A673 (cell line): Measurements from ENCODE around the gene NCKAP5. TPM values are rescaled to one million over a fixed set of nuclear protein-coding genes. Genes with fewer than 3 reads are reported as not detected.

Source experiments
- BruUV-seq: library from RNA; stranded (reverse); fragments of 400-500 nt; replicated peaks from 2 replicates; lab custom pipeline; 2021; lab: Mats Ljungman, UMichigan
- CTCF ChIA-PET: fragments of 300-600 bp; sonication (Branson Sonifier 250); formaldehyde crosslinking; loops from one replicate; lab custom pipeline; 2022; ENCODE audit warnings: antibody characterized with exemption; lab: Charles Lee
- POLR2A ChIA-PET: fragments of 300-600 bp; sonication (Branson Sonifier 250); formaldehyde crosslinking; loops from one replicate; lab custom pipeline; 2022; ENCODE audit warnings: antibody characterized with exemption; ENCODE audit not compliant: low non-redundant PET; lab: Charles Lee
- DNase-seq: peaks from one replicate; pipeline ENCODE4 v3.0.0-alpha.2; 2015; ENCODE audit warnings: low spot score
- H3K27ac ChIP-seq: fragments of 200-600 bp; sonication (generic); 2 replicates; pipeline ENCODE4 v1.5.1; 2016; ENCODE audit warnings: mixed run types, low read depth, mild to moderate bottlenecking, mixed read lengths, antibody characterized with exemption, low read length; ENCODE audit not compliant: poor library complexity, severe bottlenecking
- H3K27me3 ChIP-seq: fragments of 200-600 bp; sonication (generic); replicated peaks from 2 replicates; pipeline ENCODE4 v1.6.1; 2017; ENCODE audit warnings: mixed run types, low read depth, mild to moderate bottlenecking, mixed read lengths, antibody characterized with exemption, low read length; ENCODE audit not compliant: insufficient read depth, poor library complexity
- H3K36me3 ChIP-seq: fragments of 200-600 bp; sonication (generic); 2 replicates; pipeline ENCODE4 v1.6.1; 2016; ENCODE audit warnings: mixed run types, mild to moderate bottlenecking, mixed read lengths, antibody characterized with exemption, low read length; ENCODE audit not compliant: insufficient read depth, poor library complexity, severe bottlenecking
- H3K4me1 ChIP-seq: fragments of 200-600 bp; sonication (generic); 2 replicates; pipeline ENCODE4 v1.6.1; 2017; ENCODE audit warnings: mixed run types, mild to moderate bottlenecking, mixed read lengths, antibody characterized with exemption, low read length; ENCODE audit not compliant: insufficient read depth, poor library complexity, severe bottlenecking
- H3K4me3 ChIP-seq: fragments of 200-600 bp; sonication (generic); 2 replicates; pipeline ENCODE4 v1.5.1; 2016; ENCODE audit warnings: low read depth, mixed run types, mild to moderate bottlenecking, mixed read lengths, low read length; ENCODE audit not compliant: poor library complexity, severe bottlenecking
- H3K9me3 ChIP-seq: fragments of 200-600 bp; sonication (generic); 2 replicates; pipeline ENCODE4 v1.6.1; 2016; ENCODE audit warnings: mixed run types, low read depth, mild to moderate bottlenecking, mixed read lengths, antibody characterized with exemption, low read length; ENCODE audit not compliant: poor library complexity, severe bottlenecking
- EZH2 ChIP-seq: fragments of 200-600 bp; sonication (generic); IDR thresholded peaks from 2 replicates; pipeline ENCODE4 v1.6.1; 2017; ENCODE audit warnings: borderline replicate concordance, low read depth, mild to moderate bottlenecking, mixed read lengths, antibody characterized with exemption, low read length; ENCODE audit not compliant: poor library complexity, severe bottlenecking
- intact Hi-C: fragments of 100-400 bp; cut with micrococcal nuclease; formaldehyde crosslinking; loops from one replicate; pipeline ENCODE4 v1.10.0; 2022; ENCODE audit not compliant: unreplicated experiment
- total RNA-seq: library from RNA; stranded (reverse); gene quantifications from 2 replicates; pipeline ENCODE4 v1.2.3, GENCODE V29; 2021
- TF ChIP-seq, protein P1 (sequence below): fragments of 300-800, 200-600 bp; sonication (generic); conservative IDR thresholded peaks from 2 replicates; pipeline ENCODE4 v1.5.1; 2017; ENCODE audit warnings: low read depth, mild to moderate bottlenecking, antibody characterized with exemption, low read length, moderate library complexity, mixed read lengths

NCKAP5 gene
- total RNA-seq, 1 experiment from 2014 or later, result 26.6 TPM

- CTCF ChIA-PET, result no interaction called here
These were observed 486.2 kb downstream of the NCKAP5 start for GRCh38 chr2:133082034-133082433.

GRCh38 chr2:133080822-133081221, 487.4 kb downstream of the NCKAP5 start:
- Histone ChIP-seq H3K36me3 (no peaks in the 10 kb centered on the region), H3K4me1 (no peaks in the 10 kb centered on the region), H3K4me3 (no peak overlapping the region), H3K27me3 (no peaks in the 10 kb centered on the region), H3K9me3 (no peaks in the 10 kb centered on the region), H3K27ac (no peak overlapping the region)
- ChIA-PET CTCF (no interaction called here), POLR2A (no interaction called here)
- TF ChIP-seq, protein P1, sequence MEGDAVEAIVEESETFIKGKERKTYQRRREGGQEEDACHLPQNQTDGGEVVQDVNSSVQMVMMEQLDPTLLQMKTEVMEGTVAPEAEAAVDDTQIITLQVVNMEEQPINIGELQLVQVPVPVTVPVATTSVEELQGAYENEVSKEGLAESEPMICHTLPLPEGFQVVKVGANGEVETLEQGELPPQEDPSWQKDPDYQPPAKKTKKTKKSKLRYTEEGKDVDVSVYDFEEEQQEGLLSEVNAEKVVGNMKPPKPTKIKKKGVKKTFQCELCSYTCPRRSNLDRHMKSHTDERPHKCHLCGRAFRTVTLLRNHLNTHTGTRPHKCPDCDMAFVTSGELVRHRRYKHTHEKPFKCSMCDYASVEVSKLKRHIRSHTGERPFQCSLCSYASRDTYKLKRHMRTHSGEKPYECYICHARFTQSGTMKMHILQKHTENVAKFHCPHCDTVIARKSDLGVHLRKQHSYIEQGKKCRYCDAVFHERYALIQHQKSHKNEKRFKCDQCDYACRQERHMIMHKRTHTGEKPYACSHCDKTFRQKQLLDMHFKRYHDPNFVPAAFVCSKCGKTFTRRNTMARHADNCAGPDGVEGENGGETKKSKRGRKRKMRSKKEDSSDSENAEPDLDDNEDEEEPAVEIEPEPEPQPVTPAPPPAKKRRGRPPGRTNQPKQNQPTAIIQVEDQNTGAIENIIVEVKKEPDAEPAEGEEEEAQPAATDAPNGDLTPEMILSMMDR, result no peak
- TF ChIP-seq EZH2, result no peak
- no peak for DNase-seq
- intact Hi-C loops, result no loop called here
- BruUV-seq, result no TSS peak

More at GRCh38 chr2:133082034-133082433, 486.2 kb downstream of the NCKAP5 start:
- Histone ChIP-seq H3K9me3 (no peaks in the 10 kb centered on the region), H3K27ac (no peak overlapping the region), H3K36me3 (no peaks in the 10 kb centered on the region), H3K4me1 (no peaks in the 10 kb centered on the region), H3K27me3 (no peaks in the 10 kb centered on the region), H3K4me3 (no peak overlapping the region)
- BruUV-seq, result no TSS peak
- POLR2A ChIA-PET, result no interaction called here
- TF ChIP-seq, protein P1, result no peak
- TF ChIP-seq EZH2, result no peak
- no peak for DNase-seq
- intact Hi-C loops, result no loop called here

DNA sequence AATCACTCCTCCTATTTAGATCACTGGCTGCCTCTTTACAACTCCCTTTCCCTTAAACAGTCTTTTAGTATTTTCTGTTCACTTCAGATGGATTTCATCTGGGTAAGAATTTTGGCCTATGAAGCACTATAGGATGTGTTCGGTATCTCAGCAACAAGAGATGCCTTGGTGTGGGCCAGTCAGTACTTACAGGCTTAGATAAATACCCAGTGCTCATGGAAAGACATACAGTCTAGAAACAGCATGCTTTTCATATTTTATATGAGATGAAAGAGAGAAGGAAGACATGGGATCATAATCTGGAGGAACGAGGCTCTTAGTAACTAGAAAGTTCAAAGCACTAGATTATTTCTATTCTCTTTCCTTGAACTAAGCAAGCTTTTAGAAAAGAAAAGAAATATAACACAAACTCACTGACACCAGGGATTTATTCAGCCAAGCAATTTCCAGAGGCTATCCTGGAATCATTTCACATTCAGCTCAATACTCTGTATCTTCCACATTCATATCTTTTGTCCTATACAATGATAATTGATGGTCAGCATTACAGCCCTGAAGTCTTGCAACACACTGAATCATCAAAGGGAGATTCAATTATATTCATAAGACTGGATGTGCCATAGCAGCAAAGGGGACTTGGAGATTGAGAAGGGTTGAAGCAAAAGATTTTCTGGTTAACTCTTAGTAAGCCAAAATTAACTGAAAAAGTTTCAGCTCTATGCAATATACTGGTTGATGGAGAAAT, 489.4 kb downstream of the NCKAP5 start:
- POLR2A ChIA-PET, result no interaction called here
- no TSS peak for BruUV-seq
- no peak for DNase-seq
- Histone ChIP-seq H3K27ac (no peak overlapping the region), H3K4me3 (no peak overlapping the region), H3K9me3 (no peaks in the 10 kb centered on the region), H3K36me3 (no peaks in the 10 kb centered on the region), H3K27me3 (no peaks in the 10 kb centered on the region), H3K4me1 (no peaks in the 10 kb centered on the region)
- TF ChIP-seq, protein P1, result no peak
- no peak for TF ChIP-seq EZH2
- CTCF ChIA-PET, result no interaction called here
- intact Hi-C loops, result no loop called here
